ENCODE measurements around the gene CD82.

Gene CD82

GRCh38 chr11:44605068-44605708 is 39.7 kb downstream of the CD82 start:
- no peak for DNase-seq

- no peak for DNase-seq
Measured at GRCh38 chr11:44605965-44606364, 40.5 kb downstream of the CD82 start.

- no peak for DNase-seq
Measured at GRCh38 chr11:44606472-44606871, 41.0 kb downstream of the CD82 start.

GRCh38 chr11:44607319-44607962 is 42.0 kb downstream of the CD82 start:
- no peak for DNase-seq

GRCh38 chr11:44607987-44608386 is 42.5 kb downstream of the CD82 start:
- no peak for DNase-seq

GRCh38 chr11:44608651-44608990 is 43.2 kb downstream of the CD82 start:
- no peak for DNase-seq

GRCh38 chr11:44608991-44609782 is 43.7 kb downstream of the CD82 start:
- no peak for DNase-seq

- DNase-seq = no peak
Measured at GRCh38 chr11:44609783-44610155, 44.3 kb downstream of the CD82 start.

- no peak for DNase-seq
Measured at GRCh38 chr11:44610186-44610955, 44.9 kb downstream of the CD82 start.

- DNase-seq = no peak
Measured at GRCh38 chr11:44611088-44611487, 45.6 kb downstream of the CD82 start.

GRCh38 chr11:44611687-44612434 is 46.4 kb downstream of the CD82 start:
- no peak for DNase-seq

- no peak for DNase-seq
Measured at GRCh38 chr11:44613153-44613552, 47.7 kb downstream of the CD82 start.

GRCh38 chr11:44614281-44614775 is 48.9 kb downstream of the CD82 start:
- no peak for DNase-seq

- no peak for DNase-seq
Measured at GRCh38 chr11:44615041-44615755, 49.7 kb downstream of the CD82 start.

- DNase-seq = no peak
Measured at GRCh38 chr11:44615913-44616791, 50.7 kb downstream of the CD82 start.

- no peak for DNase-seq
Measured at GRCh38 chr11:44617671-44618461, 52.4 kb downstream of the CD82 start.

GRCh38 chr11:44618561-44619425 is 53.3 kb downstream of the CD82 start:
- no peak for DNase-seq

- no peak for DNase-seq
Measured at GRCh38 chr11:44620328-44620725, 54.9 kb downstream of the CD82 start.

GRCh38 chr11:44621140-44621681 is 55.7 kb downstream of the CD82 start:
- no peak for DNase-seq
